Dendritic cell treated with granulocyte-macrophage colony-stimulating factor and Interleukin-4, amounts not matched to agents 40 ng/mL and 50 ng/mL, for 4 days (primary cell): ENCODE measurements around the gene ARRDC2.

ENCODE experiments used
- H3K27ac Mint-ChIP-seq: one replicate; pipeline ENCODE4 v1.8.0; 2022; ENCODE audit warnings: mild to moderate bottlenecking, mixed read lengths
- H3K27me3 Mint-ChIP-seq: one replicate; pipeline ENCODE4 v1.8.0; 2022; ENCODE audit warnings: mild to moderate bottlenecking, mixed read lengths
- H3K36me3 Mint-ChIP-seq: one replicate; pipeline ENCODE4 v1.8.0; 2022; ENCODE audit warnings: low read depth, mixed read lengths
- H3K4me1 Mint-ChIP-seq: one replicate; pipeline ENCODE4 v1.8.0; 2022; ENCODE audit warnings: low read depth, mixed read lengths
- H3K4me3 Mint-ChIP-seq: one replicate; pipeline ENCODE4 v1.8.0; 2022; ENCODE audit warnings: mild to moderate bottlenecking, moderate library complexity, mixed read lengths
- H3K9me3 Mint-ChIP-seq: one replicate; pipeline ENCODE4 v1.8.0; 2022; ENCODE audit warnings: mixed read lengths
- intact Hi-C: fragments of 100-400 bp; cut with micrococcal nuclease; formaldehyde crosslinking; loops from one replicate; pipeline ENCODE4 v1.15.0; 2022

ARRDC2 gene

DNA sequence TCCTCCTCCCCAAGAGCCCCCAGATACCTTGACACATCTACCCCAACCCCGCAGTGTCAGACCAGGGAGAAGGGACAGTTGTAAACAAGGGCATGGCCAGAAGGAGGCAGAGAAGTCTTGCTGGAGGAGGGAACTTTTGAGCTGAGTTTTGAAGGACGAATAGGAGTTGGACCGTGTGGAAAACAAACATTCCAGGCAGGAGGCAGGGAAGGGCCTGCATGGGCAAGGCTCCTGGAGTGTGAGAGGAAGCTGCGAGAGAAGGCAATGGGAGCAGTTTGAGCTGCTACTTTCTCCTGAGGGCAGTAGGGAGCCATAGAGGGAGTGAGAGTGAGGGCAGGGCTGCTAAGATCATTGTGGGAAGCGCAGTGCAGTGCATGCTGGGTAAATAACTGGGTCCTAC, 55.5 kb downstream of the ARRDC2 start:
- Mint-ChIP-seq H3K27me3 (no peaks in the 10 kb centered on the region), H3K4me3 (no peak overlapping the region), H3K9me3 (no peaks in the 10 kb centered on the region), H3K27ac (no peak overlapping the region), H3K36me3 (no peaks in the 10 kb centered on the region), H3K4me1 (peaks cover 4% of the 10 kb centered on the region)
- intact Hi-C loops: loop anchor here (5.0 kb wide), 1 partner anchor 189 kb away; no protein-coding TSS in a partner anchor
